ENCODE data around the gene MAN2B2. TPM values are rescaled to one million over a fixed set of nuclear protein-coding genes. Genes with fewer than 3 reads are reported as not detected.

MAN2B2 gene
- total and polyA plus RNA-seq, 2 of the 4 experiments (the other 2 are of a cell fraction): 13.4 to 34.1 TPM

DNA sequence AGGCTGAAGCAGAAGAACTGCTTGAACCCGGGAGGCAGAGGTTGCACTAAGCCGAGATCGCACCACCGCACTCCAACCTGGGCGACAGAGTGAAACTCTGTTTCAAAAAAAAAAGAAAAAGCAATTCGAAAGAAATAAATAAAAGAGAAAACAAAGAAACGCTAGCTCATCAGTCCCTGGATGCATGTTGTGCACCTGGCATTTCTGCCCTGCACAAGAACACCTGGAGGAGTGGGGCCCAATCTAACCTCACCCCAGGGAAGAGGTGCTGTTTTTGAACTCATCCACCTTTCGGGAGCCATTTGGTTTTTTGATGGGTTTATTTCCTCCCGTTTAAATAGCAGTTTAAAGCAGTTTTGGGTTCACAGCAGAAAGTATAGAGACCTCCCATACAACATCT, 59.8 kb downstream of the MAN2B2 start:
- intact Hi-C loops (cut with micrococcal nuclease): no loop called here
- no peak overlapping the region for H2AFZ ChIP-seq (replicated peaks; ENCODE audit: low read length, poor library complexity)
- in situ Hi-C loops (cut with MboI; ENCODE audit: low sequenced_read_pairs): no loop called here
- no peak overlapping the region for H3K18ac ChIP-seq (ENCODE audit: low read depth, low read length)
- no peak overlapping the region for H3K4me3 ChIP-seq (ENCODE audit: insufficient read depth, low read depth, low read length)
- H2AK5ac ChIP-seq (ENCODE audit: low read depth, low read length): no peak overlapping the region
- H2BK20ac ChIP-seq (ENCODE audit: low read depth, low read length): no peak overlapping the region
- H4K20me1 ChIP-seq (ENCODE audit: insufficient read depth, low read length): no peaks in the 10 kb centered on the region
- no peaks in the 10 kb centered on the region for H3K9me3 ChIP-seq (ENCODE audit: control insufficient read depth, insufficient read depth, low read length)
- POLR2A ChIA-PET (ENCODE audit: unreplicated experiment): no interaction called here
- H3K4me2 ChIP-seq (ENCODE audit: low read depth, low read length): no peak overlapping the region
- H4K5ac ChIP-seq (ENCODE audit: low read depth, low read length): no peak overlapping the region
- no peak overlapping the region for H3K14ac ChIP-seq (replicated peaks; ENCODE audit: low read depth, low read length)
- no peak overlapping the region for H4K91ac ChIP-seq (ENCODE audit: insufficient read depth, low read depth, low read length)
- H2BK120ac ChIP-seq (ENCODE audit: low read depth, low read length): no peak overlapping the region
- no peak overlapping the region for H2BK15ac ChIP-seq (ENCODE audit: low read depth, low read length)
- H3K36me3 ChIP-seq (ENCODE audit: control insufficient read depth, insufficient read depth, low read length): no peaks in the 10 kb centered on the region
- no peak overlapping the region for H3K56ac ChIP-seq (ENCODE audit: extremely low read depth, insufficient read depth, low read length)
- H3K4me1 ChIP-seq (ENCODE audit: control insufficient read depth, insufficient read depth, low read length): peaks cover 4% of the 10 kb centered on the region; the same call in 1 of the 2 replicates
- BruUV-seq (replicated peaks): no TSS peak
- H3K27ac ChIP-seq (ENCODE audit: insufficient read depth, low read length): no peak overlapping the region
- H2BK5ac ChIP-seq (ENCODE audit: low read depth, low read length, poor library complexity, severe bottlenecking): no peak overlapping the region
- H3K9ac ChIP-seq (ENCODE audit: low read depth, low read length): no peak overlapping the region
- CTCF ChIA-PET: no interaction called here
- no peaks in the 10 kb centered on the region for H3K27me3 ChIP-seq (ENCODE audit: control insufficient read depth, insufficient read depth, low read length)
- ATAC-seq (ENCODE audit: low read depth): no peak
- H3K9me1 ChIP-seq (ENCODE audit: insufficient read depth, low read length): no peaks in the 10 kb centered on the region
- TF ChIP-seq POLR2A (IDR thresholded peaks at IDR 0.05; ENCODE audit: low read depth, low read length) (no peak), MAFK (IDR thresholded peaks at IDR 0.05; ENCODE audit: low read depth, low read length) (no peak), NFE2L2 (IDR thresholded peaks at IDR 0.05; ENCODE audit: low read depth, low read length) (no peak), RFX5 (IDR thresholded peaks at IDR 0.05; ENCODE audit: low read depth, low read length) (no peak), BHLHE40 (IDR thresholded peaks at IDR 0.05; ENCODE audit: low read depth, low read length) (no peak), SMC3 (IDR thresholded peaks at IDR 0.05; ENCODE audit: low read depth, low read length) (no peak), FOS (IDR thresholded peaks at IDR 0.05; ENCODE audit: low read depth, low read length) (no peak), MXI1 (IDR thresholded peaks at IDR 0.05; ENCODE audit: borderline replicate concordance, low read depth, low read length) (no peak), RCOR1 (IDR thresholded peaks at IDR 0.05; ENCODE audit: insufficient replicate concordance, low read length) (no peak), CEBPB (IDR thresholded peaks at IDR 0.05; ENCODE audit: low read depth, low read length) (no peak), CHD1 (IDR thresholded peaks at IDR 0.05; ENCODE audit: low read depth, low read length) (no peak), RAD21 (IDR thresholded peaks at IDR 0.05; ENCODE audit: low read length) (no peak), MAZ (IDR thresholded peaks at IDR 0.05; ENCODE audit: borderline replicate concordance, low read depth, low read length) (no peak)
- TF ChIP-seq, protein P1, sequence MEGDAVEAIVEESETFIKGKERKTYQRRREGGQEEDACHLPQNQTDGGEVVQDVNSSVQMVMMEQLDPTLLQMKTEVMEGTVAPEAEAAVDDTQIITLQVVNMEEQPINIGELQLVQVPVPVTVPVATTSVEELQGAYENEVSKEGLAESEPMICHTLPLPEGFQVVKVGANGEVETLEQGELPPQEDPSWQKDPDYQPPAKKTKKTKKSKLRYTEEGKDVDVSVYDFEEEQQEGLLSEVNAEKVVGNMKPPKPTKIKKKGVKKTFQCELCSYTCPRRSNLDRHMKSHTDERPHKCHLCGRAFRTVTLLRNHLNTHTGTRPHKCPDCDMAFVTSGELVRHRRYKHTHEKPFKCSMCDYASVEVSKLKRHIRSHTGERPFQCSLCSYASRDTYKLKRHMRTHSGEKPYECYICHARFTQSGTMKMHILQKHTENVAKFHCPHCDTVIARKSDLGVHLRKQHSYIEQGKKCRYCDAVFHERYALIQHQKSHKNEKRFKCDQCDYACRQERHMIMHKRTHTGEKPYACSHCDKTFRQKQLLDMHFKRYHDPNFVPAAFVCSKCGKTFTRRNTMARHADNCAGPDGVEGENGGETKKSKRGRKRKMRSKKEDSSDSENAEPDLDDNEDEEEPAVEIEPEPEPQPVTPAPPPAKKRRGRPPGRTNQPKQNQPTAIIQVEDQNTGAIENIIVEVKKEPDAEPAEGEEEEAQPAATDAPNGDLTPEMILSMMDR (conservative IDR thresholded peaks at IDR 0.05; ENCODE audit: low read depth, low read length): no peak
- TF ChIP-seq, protein P2, sequence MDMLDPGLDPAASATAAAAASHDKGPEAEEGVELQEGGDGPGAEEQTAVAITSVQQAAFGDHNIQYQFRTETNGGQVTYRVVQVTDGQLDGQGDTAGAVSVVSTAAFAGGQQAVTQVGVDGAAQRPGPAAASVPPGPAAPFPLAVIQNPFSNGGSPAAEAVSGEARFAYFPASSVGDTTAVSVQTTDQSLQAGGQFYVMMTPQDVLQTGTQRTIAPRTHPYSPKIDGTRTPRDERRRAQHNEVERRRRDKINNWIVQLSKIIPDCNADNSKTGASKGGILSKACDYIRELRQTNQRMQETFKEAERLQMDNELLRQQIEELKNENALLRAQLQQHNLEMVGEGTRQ (IDR thresholded peaks at IDR 0.05; ENCODE audit: low read depth, low read length): no peak
- TF ChIP-seq, protein P3, sequence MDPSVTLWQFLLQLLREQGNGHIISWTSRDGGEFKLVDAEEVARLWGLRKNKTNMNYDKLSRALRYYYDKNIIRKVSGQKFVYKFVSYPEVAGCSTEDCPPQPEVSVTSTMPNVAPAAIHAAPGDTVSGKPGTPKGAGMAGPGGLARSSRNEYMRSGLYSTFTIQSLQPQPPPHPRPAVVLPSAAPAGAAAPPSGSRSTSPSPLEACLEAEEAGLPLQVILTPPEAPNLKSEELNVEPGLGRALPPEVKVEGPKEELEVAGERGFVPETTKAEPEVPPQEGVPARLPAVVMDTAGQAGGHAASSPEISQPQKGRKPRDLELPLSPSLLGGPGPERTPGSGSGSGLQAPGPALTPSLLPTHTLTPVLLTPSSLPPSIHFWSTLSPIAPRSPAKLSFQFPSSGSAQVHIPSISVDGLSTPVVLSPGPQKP (IDR thresholded peaks at IDR 0.05; ENCODE audit: borderline replicate concordance, low read depth, low read length): no peak
- H3K4ac ChIP-seq (ENCODE audit: low read depth, low read length): no peak overlapping the region
- dilution Hi-C loops (cut with HindIII; ENCODE audit: low sequenced_read_pairs, unreplicated experiment): no loop called here
- no CpG with 5 or more reads among the region's 9 CpGs for WGBS, 2 experiments (ENCODE audit: extremely low coverage in 2 of 2, insufficient read length in 1 of 2)
- H2AK9ac ChIP-seq (replicated peaks; ENCODE audit: low read depth, low read length, poor library complexity): no peak overlapping the region
- no peaks in the 10 kb centered on the region for H3K79me1 ChIP-seq (ENCODE audit: low read depth in 1 of 2, low read length in 2 of 2)
- no peak overlapping the region for H4K8ac ChIP-seq (ENCODE audit: low read depth in 2 of 2, low read length in 2 of 2)
- H3K23ac ChIP-seq (ENCODE audit: low read depth, low read length): no peak overlapping the region
- no peak for DNase-seq

All from IMR-90 (cell line).